DMS53 treated with DMSO at 0.1 percent for 48 hours (cell line): ENCODE measurements around the gene HLA-DOA.

ENCODE experiments used
- DNase-seq: peaks from one replicate; lab custom pipeline; 2025; ENCODE audit not compliant: unreplicated experiment; lab: John Stamatoyannopoulos, UW

The HLA-DOA gene

DNA sequence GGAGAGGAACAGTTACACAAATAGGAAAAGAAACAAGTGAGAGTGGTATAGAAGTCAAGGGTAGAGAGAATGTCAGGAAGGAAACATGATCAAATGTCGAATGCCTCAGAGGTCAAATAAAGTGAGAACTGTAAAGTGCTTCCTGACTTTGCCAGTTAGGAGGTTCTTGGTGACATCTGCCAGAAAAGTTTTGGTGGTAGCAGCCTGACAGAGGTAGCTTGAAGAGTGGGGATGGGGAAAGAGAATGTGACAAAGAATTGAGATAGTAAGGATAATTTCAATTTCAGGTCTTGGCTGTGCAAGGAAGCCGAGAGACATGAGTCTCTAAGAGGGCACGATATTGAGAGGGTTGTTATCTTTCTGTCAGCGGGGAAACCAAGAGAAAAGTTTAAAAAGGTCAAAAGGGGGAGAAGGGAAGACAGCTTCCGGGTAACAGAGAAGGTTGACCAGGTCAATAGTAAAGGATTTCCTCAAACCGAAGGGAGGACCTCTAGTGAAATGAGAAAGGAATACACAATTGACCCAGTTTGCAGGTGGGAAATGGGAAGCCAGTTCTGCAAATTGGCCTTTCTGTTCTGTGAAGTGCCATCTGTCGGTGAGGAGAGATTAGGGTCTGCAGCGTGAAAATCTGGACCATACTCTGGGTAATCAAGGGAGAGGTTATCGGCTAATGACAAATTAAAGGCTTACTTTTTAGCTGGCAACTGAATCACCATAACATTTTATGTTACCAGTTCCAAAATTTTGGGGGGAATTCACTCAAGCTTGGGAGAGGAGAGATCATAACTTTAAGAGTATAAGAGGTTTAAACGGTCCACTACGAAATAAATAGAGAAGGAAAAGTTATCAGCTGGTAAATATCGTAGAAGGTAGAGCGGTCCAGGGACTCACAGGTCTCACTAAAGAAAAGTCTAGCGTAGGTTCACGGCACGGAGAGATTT lies 42.0 kb downstream of the HLA-DOA start:
- DNase-seq: peak; percentile 66

DNA sequence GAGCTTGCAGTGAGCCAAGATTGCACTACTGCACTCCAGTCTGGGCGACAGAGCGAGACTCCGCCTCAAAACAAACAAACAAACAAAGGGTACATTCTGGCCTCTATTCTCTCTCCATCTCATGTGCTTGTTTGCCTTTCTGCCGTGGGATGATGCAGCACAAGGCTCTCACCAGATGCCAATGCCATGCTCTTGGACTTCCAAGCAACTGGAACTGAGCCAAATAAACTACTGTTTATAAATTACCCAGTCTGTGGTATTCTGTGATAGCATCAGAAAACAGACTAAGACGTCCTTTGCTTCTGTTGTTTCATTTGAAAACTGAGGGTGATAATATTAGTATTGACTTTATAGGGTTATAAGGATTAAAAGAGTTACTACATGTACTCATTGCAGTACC lies 44.6 kb downstream of the HLA-DOA start:
- no peak for DNase-seq

DNA sequence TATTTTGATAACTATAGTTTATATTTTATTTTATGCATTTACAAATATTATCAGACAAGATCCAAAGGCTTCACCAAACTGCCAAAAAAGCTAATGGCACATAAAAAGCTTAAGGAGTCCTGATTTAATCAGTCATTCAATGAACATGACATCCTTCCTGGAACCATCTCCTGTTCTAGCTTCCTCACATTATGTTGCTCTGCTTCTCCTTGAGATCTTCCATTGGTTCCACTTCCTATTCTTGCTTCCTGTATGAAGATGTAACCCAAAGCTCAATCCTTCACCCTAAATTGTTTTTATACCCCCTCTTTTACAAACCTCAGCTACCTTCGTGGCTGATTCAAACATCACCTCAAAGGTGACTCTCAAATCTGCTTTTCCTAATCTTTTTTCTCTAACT lies 45.5 kb downstream of the HLA-DOA start:
- DNase-seq: no peak

DNA sequence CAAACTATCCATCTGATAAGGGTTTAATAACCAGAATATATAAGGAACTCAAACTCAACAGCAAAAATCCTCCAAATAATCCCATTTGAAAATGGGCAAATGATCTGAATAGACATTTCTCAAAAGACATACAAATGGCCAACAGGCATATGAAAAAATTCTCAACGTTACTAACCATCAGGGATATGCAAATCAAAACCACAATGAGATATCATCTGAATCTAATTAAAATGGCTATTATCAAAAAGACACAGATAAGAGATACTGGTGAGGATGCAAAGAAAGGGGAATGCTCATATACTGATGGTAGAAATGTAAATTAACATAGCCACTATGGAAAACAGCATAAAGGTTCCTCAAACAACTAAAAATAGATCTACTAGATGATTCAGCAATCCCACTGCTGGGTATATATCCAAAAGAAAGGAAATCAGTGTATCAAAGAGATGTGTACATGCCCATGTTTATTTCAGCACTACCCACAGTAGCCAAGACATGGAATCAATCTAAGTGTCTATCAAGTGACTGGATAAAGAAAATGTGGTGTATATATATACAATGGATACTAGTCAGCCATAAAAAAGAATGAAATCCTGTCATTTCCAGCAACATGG lies 47.1 kb downstream of the HLA-DOA start:
- DNase-seq: no peak

DNA sequence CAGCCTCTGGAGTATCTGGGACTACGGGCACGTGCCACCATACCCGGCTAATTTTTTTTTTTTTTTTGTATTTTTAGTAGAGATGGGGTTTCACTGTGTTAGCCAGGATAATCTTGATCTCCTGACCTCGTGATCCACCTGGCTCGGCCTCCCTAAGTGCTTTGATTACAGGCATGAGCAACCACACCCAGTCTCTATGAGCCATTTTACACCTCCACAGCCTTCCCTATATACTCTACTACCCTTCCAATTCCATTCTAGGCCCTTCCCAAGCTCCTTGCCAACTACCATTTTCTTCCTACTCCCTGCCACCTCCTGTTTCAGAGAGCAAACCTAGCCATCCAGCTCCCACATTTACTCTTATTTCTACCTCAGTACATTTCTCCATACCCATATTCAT lies 48.8 kb downstream of the HLA-DOA start:
- DNase-seq: no peak

DNA sequence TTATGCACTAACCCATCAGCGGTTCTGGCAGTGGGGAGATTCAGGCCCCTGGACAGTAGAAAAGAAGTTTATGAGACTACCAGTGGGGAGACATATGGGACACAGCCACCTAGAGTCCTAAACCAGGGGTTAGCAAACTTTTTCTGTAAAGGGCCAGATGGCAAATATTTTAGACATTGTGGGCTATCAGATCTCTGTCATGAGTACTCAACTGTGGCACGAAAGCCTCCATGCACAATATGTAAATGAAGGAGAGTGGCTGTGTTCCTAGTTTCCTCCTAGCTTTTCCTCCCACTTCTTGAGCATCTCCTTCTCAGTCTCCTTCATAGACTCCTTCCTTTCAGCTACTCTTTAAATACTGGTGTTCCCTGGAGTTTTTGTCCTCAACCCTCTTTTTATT lies 53.2 kb downstream of the HLA-DOA start:
- DNase-seq: no peak

DNA sequence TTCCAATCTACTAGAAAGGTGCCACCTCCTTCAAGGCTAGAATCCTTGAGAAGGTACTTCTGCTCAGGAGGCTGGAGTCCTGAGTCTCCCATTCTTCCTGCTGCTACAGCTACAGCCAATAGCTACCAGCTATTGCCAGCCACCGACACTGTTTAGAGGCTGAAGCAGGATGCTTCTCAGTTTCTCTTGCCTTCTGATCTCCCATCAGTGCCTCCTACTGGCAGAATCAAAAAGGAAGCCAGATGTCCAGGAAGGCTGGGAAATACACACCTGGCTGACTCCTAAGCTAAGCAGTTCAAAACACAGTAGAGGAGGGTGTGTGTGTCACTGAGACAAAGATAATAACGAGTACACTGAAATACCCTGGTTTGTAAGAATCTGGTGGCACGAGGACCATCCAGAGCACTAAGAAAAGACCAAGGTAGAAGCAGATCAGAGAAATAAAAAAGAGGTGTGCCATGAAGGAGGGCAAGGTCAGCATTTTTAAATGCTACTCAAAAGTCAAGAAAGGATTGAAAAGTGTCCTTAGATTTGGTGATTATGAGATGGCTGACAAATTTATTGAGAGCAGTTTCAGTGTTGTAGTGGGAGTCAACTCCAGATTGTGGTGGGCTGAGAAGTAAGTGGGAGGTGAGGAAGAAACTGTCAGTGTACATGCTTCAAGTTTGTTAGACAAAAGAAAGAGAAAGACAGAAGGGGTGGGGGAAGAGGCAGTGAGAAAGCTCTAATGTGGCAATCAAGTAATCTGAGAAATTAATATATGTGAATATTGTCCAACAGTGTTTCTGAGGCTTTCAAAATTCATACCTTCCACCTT lies 54.2 kb downstream of the HLA-DOA start:
- peak; percentile 56 for DNase-seq

DNA sequence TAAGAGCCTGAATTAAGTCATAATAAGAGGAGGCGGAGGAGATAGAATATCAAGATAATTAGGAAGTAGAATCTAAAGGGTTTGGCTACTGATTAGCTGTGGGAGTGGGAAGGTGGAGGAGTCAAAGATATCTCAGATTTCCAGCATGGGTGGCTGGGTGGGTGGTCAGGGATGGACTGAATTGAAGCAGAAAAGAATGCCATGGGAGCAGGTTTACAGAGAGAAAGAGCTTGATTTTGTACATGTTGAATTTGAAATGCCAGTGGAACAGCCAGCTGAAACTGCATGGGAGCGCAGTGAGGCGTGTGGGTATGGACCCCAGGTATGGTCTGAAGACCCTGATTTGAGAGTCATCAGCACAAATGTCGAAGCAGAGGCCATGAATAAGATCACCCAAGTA lies 55.1 kb downstream of the HLA-DOA start:
- no peak for DNase-seq
